Stimulated activated naive B cell treated with anti-CD40 and anti-IgM and Interleukin-4, amounts not matched to agents 10 μg/mL and 1 μg/mL and 100 μg/mL, for 72 hours (primary cell): ENCODE data around the gene TOGARAM1.

Source experiments
- ATAC-seq, 2 donors: fragments of 150-1000 bp; cut with Tn5 transposase; replicated peaks; 2 replicates each; pipeline ENCODE4 v1.10.0; 2021; ENCODE audit warnings: moderate library complexity in 1 of 2
- DNase-seq: peaks from one replicate; pipeline ENCODE4 v3.0.0; 2021
- H3K27ac Mint-ChIP-seq: one replicate; pipeline ENCODE4 v1.8.0; 2022; ENCODE audit warnings: mild to moderate bottlenecking, mixed read lengths
- H3K27me3 Mint-ChIP-seq, 2 donors: one replicate each; pipeline ENCODE4 v1.8.0; 2022; ENCODE audit warnings: mixed read lengths in 2 of 2
- H3K36me3 Mint-ChIP-seq, 2 donors: one replicate each; pipeline ENCODE4 v1.8.0; 2022; ENCODE audit warnings: mixed read lengths in 2 of 2, mild to moderate bottlenecking in 1 of 2
- H3K4me1 Mint-ChIP-seq, 2 donors: one replicate each; pipeline ENCODE4 v1.8.0; 2022; ENCODE audit warnings: mixed read lengths in 2 of 2, mild to moderate bottlenecking in 1 of 2
- H3K4me3 Mint-ChIP-seq, 2 donors: one replicate each; pipeline ENCODE4 v1.8.0; 2022; ENCODE audit warnings: mild to moderate bottlenecking in 2 of 2, mixed read lengths in 2 of 2, moderate library complexity in 1 of 2
- H3K9me3 Mint-ChIP-seq, 2 donors: one replicate each; pipeline ENCODE4 v1.8.0; 2022; ENCODE audit warnings: mixed read lengths in 2 of 2, mild to moderate bottlenecking in 1 of 2

TOGARAM1 gene

GRCh38 chr14:44961554-44962333, at the start of gene TOGARAM1, which contains the start of gene KLHL28:
TOGARAM1 (plus strand) TSS chr14:44962190; CDS start chr14:44962422, 232 bp downstream.
KLHL28 (minus strand) TSS chr14:44961947; CDS start chr14:44945928, 16,019 bp downstream.
- H3K36me3 Mint-ChIP-seq: peaks cover 13 to 19% of the 10 kb centered on the region in 2 donors
- H3K4me3 Mint-ChIP-seq: no peak within 1 kb of the TSS
- no peak within 1 kb of the TSS for H3K27ac Mint-ChIP-seq
- H3K9me3 Mint-ChIP-seq: no peaks in the 10 kb centered on the region
- H3K27me3 Mint-ChIP-seq: no peaks in the 10 kb centered on the region
- DNase-seq (peak; percentile 98), ATAC-seq (peak; percentile 94 to 95)
- peaks cover 21 to 33% of the 10 kb centered on the region in 2 donors for H3K4me1 Mint-ChIP-seq

GRCh38 chr14:44914849-44915248, 47.1 kb upstream of the TOGARAM1 start:
- H3K4me1 Mint-ChIP-seq: peaks cover 0 to 1% of the 10 kb centered on the region in 2 donors
- peaks cover 24 to 40% of the 10 kb centered on the region in 2 donors for H3K27me3 Mint-ChIP-seq
- no peaks in the 10 kb centered on the region for H3K36me3 Mint-ChIP-seq
- H3K4me3 Mint-ChIP-seq: no peak overlapping the region
- H3K27ac Mint-ChIP-seq: no peak overlapping the region
- ATAC-seq (no peak), DNase-seq (no peak)
- H3K9me3 Mint-ChIP-seq: peaks cover 0 to 2% of the 10 kb centered on the region in 2 donors

GRCh38 chr14:44928793-44929192, 33.2 kb upstream of the TOGARAM1 start:
- no peaks in the 10 kb centered on the region for H3K4me1 Mint-ChIP-seq
- H3K27me3 Mint-ChIP-seq: no peaks in the 10 kb centered on the region
- ATAC-seq (no peak), DNase-seq (no peak)
- no peak overlapping the region for H3K4me3 Mint-ChIP-seq
- peaks cover 8 to 11% of the 10 kb centered on the region in 2 donors for H3K36me3 Mint-ChIP-seq
- H3K27ac Mint-ChIP-seq: no peak overlapping the region
- H3K9me3 Mint-ChIP-seq: no peaks in the 10 kb centered on the region

- Mint-ChIP-seq H3K4me3 (no peak overlapping the region), H3K9me3 (peaks cover 0 to 1% of the 10 kb centered on the region in 2 donors), H3K36me3 (peaks cover 41 to 50% of the 10 kb centered on the region in 2 donors), H3K27me3 (no peaks in the 10 kb centered on the region), H3K4me1 (peaks cover 9 to 17% of the 10 kb centered on the region in 2 donors), H3K27ac (no peak overlapping the region)
- no peak for ATAC-seq
- no peak for DNase-seq
Measured at GRCh38 chr14:44935155-44935554, 26.8 kb upstream of the TOGARAM1 start.

GRCh38 chr14:44937547-44937946, 24.4 kb upstream of the TOGARAM1 start:
- DNase-seq (no peak), ATAC-seq (no peak)
- H3K36me3 Mint-ChIP-seq: peaks cover 57 to 64% of the 10 kb centered on the region in 2 donors
- H3K27ac Mint-ChIP-seq: no peak overlapping the region
- H3K4me1 Mint-ChIP-seq: peaks cover 13 to 17% of the 10 kb centered on the region in 2 donors
- no peaks in the 10 kb centered on the region for H3K27me3 Mint-ChIP-seq
- H3K9me3 Mint-ChIP-seq: peaks cover 0 to 3% of the 10 kb centered on the region in 2 donors
- H3K4me3 Mint-ChIP-seq: no peak overlapping the region

- Mint-ChIP-seq H3K4me1 (peaks cover 11 to 17% of the 10 kb centered on the region in 2 donors), H3K27me3 (no peaks in the 10 kb centered on the region), H3K4me3 (no peak overlapping the region), H3K36me3 (peaks cover 58 to 66% of the 10 kb centered on the region in 2 donors), H3K9me3 (peaks cover 0 to 3% of the 10 kb centered on the region in 2 donors), H3K27ac (no peak overlapping the region)
- DNase-seq: no peak
- no peak for ATAC-seq
Measured at GRCh38 chr14:44940211-44940610, 21.8 kb upstream of the TOGARAM1 start.

- Mint-ChIP-seq H3K27ac (no peak overlapping the region), H3K36me3 (peaks cover 61 to 70% of the 10 kb centered on the region in 2 donors), H3K9me3 (peaks cover 0 to 3% of the 10 kb centered on the region in 2 donors), H3K4me3 (no peak overlapping the region), H3K27me3 (no peaks in the 10 kb centered on the region), H3K4me1 (peaks cover 11 to 17% of the 10 kb centered on the region in 2 donors)
- no peak for ATAC-seq
- DNase-seq: no peak
Measured at GRCh38 chr14:44940944-44941343, 21.0 kb upstream of the TOGARAM1 start.

- Mint-ChIP-seq H3K27ac (no peak overlapping the region), H3K36me3 (peaks cover 56 to 65% of the 10 kb centered on the region in 2 donors), H3K9me3 (peaks cover 0 to 3% of the 10 kb centered on the region in 2 donors), H3K4me1 (peaks cover 5 to 11% of the 10 kb centered on the region in 2 donors), H3K27me3 (no peaks in the 10 kb centered on the region), H3K4me3 (no peak overlapping the region)
- no peak for ATAC-seq
- DNase-seq: no peak
Measured at GRCh38 chr14:44941591-44941990, 20.4 kb upstream of the TOGARAM1 start.

GRCh38 chr14:44942436-44942835, 19.6 kb upstream of the TOGARAM1 start:
- H3K4me3 Mint-ChIP-seq: no peak overlapping the region
- H3K4me1 Mint-ChIP-seq: peaks cover 6 to 15% of the 10 kb centered on the region in 2 donors
- H3K27ac Mint-ChIP-seq: no peak overlapping the region
- no peak for ATAC-seq
- H3K27me3 Mint-ChIP-seq: no peaks in the 10 kb centered on the region
- DNase-seq: no peak
- peaks cover 6% of the 10 kb centered on the region in 2 donors for H3K9me3 Mint-ChIP-seq
- peaks cover 57 to 68% of the 10 kb centered on the region in 2 donors for H3K36me3 Mint-ChIP-seq

- peaks cover 6 to 9% of the 10 kb centered on the region in 2 donors for H3K4me1 Mint-ChIP-seq
- H3K27me3 Mint-ChIP-seq: no peaks in the 10 kb centered on the region
Measured at GRCh38 chr14:44944107-44944506, 17.9 kb upstream of the TOGARAM1 start.

GRCh38 chr14:44945264-44945663, 16.7 kb upstream of the TOGARAM1 start:
- Mint-ChIP-seq H3K27me3 (no peaks in the 10 kb centered on the region), H3K27ac (no peak overlapping the region), H3K36me3 (peaks cover 44 to 53% of the 10 kb centered on the region in 2 donors), H3K4me3 (no peak overlapping the region), H3K9me3 (peaks cover 5 to 6% of the 10 kb centered on the region in 2 donors), H3K4me1 (peaks cover 8 to 10% of the 10 kb centered on the region in 2 donors)
- ATAC-seq (no peak), DNase-seq (no peak)

More at GRCh38 chr14:44944107-44944506, 17.9 kb upstream of the TOGARAM1 start:
- DNase-seq (no peak), ATAC-seq (no peak)
- Mint-ChIP-seq H3K4me3 (no peak overlapping the region), H3K36me3 (peaks cover 50 to 59% of the 10 kb centered on the region in 2 donors), H3K27ac (no peak overlapping the region), H3K9me3 (peaks cover 5 to 6% of the 10 kb centered on the region in 2 donors)

GRCh38 chr14:44951051-44951450, 10.9 kb upstream of the TOGARAM1 start:
- H3K4me1 Mint-ChIP-seq: peaks cover 8 to 15% of the 10 kb centered on the region in 2 donors
- DNase-seq (no peak), ATAC-seq (no peak)
- H3K9me3 Mint-ChIP-seq: peaks cover 3 to 6% of the 10 kb centered on the region in 2 donors
- H3K4me3 Mint-ChIP-seq: no peak overlapping the region
- H3K36me3 Mint-ChIP-seq: peaks cover 18 to 24% of the 10 kb centered on the region in 2 donors
- H3K27me3 Mint-ChIP-seq: no peaks in the 10 kb centered on the region
- no peak overlapping the region for H3K27ac Mint-ChIP-seq

- DNase-seq: no peak
- Mint-ChIP-seq H3K27ac (no peak overlapping the region), H3K4me1 (peaks cover 6 to 8% of the 10 kb centered on the region in 2 donors), H3K4me3 (no peak overlapping the region), H3K27me3 (no peaks in the 10 kb centered on the region), H3K9me3 (no peaks in the 10 kb centered on the region), H3K36me3 (peaks cover 13 to 15% of the 10 kb centered on the region in 2 donors)
- ATAC-seq: no peak
Measured at GRCh38 chr14:44952391-44953110, 9.4 kb upstream of the TOGARAM1 start.

GRCh38 chr14:44954750-44955149, 7.2 kb upstream of the TOGARAM1 start:
- Mint-ChIP-seq H3K27ac (no peak overlapping the region), H3K36me3 (peaks cover 7 to 9% of the 10 kb centered on the region in 2 donors), H3K27me3 (no peaks in the 10 kb centered on the region), H3K4me1 (peaks cover 6 to 8% of the 10 kb centered on the region in 2 donors), H3K9me3 (no peaks in the 10 kb centered on the region), H3K4me3 (no peak overlapping the region)
- DNase-seq (no peak), ATAC-seq (no peak)
